HG03095 (cell line): Measurements from ENCODE around the gene SLC6A20.

Source experiments
- ATAC-seq: cut with Tn5 transposase; IDR thresholded peaks from one replicate; pipeline ENCODE4 v1.9.1; 2021; ENCODE audit warnings: moderate library complexity; ENCODE audit not compliant: unreplicated experiment

The SLC6A20 gene

GRCh38 chr3:45803252-45803935 lies 7.1 kb upstream of the SLC6A20 start:
- no peak for ATAC-seq

GRCh38 chr3:45802146-45802545 lies 5.8 kb upstream of the SLC6A20 start:
- no peak for ATAC-seq

- no peak for ATAC-seq
Measured at GRCh38 chr3:45800611-45801010, 4.3 kb upstream of the SLC6A20 start.

GRCh38 chr3:45799586-45799985 lies 3.2 kb upstream of the SLC6A20 start:
- no peak for ATAC-seq

GRCh38 chr3:45798034-45798433 lies 1.7 kb upstream of the SLC6A20 start:
- no peak for ATAC-seq

- ATAC-seq = no peak
Measured at GRCh38 chr3:45796902-45797637, 734 bp upstream of the SLC6A20 start.

GRCh38 chr3:45795509-45795881 lies 841 bp downstream of the SLC6A20 start:
- ATAC-seq = no peak

- no peak for ATAC-seq
Measured at GRCh38 chr3:45794660-45795059, 1.7 kb downstream of the SLC6A20 start.

- ATAC-seq = no peak
Measured at GRCh38 chr3:45794177-45794560, 2.2 kb downstream of the SLC6A20 start.

- no peak for ATAC-seq
Measured at GRCh38 chr3:45793482-45794176, 2.7 kb downstream of the SLC6A20 start.

GRCh38 chr3:45792516-45793172 lies 3.7 kb downstream of the SLC6A20 start:
- no peak for ATAC-seq

- ATAC-seq = no peak
Measured at GRCh38 chr3:45792036-45792435, 4.3 kb downstream of the SLC6A20 start.

- no peak for ATAC-seq
Measured at GRCh38 chr3:45790596-45790995, 5.7 kb downstream of the SLC6A20 start.

- no peak for ATAC-seq
Measured at GRCh38 chr3:45789235-45789812, 7.0 kb downstream of the SLC6A20 start.

- ATAC-seq = no peak
Measured at GRCh38 chr3:45787551-45787950, 8.8 kb downstream of the SLC6A20 start.

GRCh38 chr3:45786801-45787495 lies 9.4 kb downstream of the SLC6A20 start:
- ATAC-seq = no peak

- no peak for ATAC-seq
Measured at GRCh38 chr3:45785605-45786150, 10.7 kb downstream of the SLC6A20 start.

- no peak for ATAC-seq
Measured at GRCh38 chr3:45783667-45784066, 12.7 kb downstream of the SLC6A20 start.

GRCh38 chr3:45782381-45782780 lies 14.0 kb downstream of the SLC6A20 start:
- no peak for ATAC-seq

GRCh38 chr3:45781841-45782240 lies 14.5 kb downstream of the SLC6A20 start:
- ATAC-seq = no peak
